A673 (cell line): ENCODE measurements around the gene PPP2R3B.

ENCODE experiments used
- EZH2 ChIP-seq: fragments of 200-600 bp; sonication (generic); IDR thresholded peaks from 2 replicates; pipeline ENCODE4 v1.6.1; 2017; ENCODE audit warnings: borderline replicate concordance, low read depth, mild to moderate bottlenecking, mixed read lengths, antibody characterized with exemption, low read length; ENCODE audit not compliant: poor library complexity, severe bottlenecking
- TF ChIP-seq, protein P1 (sequence below): fragments of 300-800, 200-600 bp; sonication (generic); conservative IDR thresholded peaks from 2 replicates; pipeline ENCODE4 v1.5.1; 2017; ENCODE audit warnings: low read depth, mild to moderate bottlenecking, antibody characterized with exemption, low read length, moderate library complexity, mixed read lengths

DNA sequence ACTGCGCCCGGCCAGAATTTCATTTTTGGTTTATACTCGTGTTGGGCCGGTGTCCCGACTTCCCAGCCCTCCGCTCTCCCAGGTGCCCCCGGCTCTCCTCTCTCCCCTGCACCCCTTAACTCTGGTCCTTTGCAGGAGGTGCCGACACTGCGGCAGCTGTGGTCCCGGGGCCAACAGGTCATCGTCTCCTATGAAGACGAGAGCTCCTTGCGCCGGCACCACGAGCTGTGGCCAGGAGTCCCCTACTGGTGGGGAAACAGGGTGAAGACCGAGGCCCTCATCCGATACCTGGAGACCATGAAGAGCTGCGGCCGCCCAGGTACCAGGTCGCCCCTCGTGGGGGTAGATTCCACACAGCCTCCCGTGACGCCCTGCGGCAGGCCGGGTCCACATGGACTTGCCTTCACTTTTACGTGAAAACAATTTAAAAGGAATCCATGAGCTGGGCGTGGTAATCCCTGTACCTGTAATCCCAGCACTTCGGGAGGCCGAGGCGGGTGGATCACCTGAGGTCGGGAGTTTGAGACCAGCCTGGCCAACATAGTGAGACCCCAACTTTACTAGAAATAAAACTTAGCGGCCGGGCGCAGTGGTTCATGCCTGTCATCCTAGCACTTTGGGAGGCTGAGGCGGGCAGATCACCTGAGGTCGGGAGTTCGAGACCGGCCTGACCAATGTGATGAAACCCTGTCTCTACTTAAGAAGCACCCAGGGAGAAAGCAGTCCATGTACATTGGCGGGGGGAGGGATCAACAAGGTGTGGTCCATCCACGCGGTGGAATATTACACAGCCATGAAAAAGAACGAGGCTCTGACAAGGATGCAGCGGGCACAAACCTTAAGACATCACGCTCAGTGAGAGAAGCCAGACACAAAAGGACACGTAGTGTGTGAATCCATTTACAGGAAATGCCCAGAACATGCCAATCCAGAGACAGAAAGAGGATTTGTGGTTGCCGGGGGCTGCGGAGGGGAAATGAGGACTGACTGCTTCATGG is 93.5 kb downstream of the PPP2R3B start:
- TF ChIP-seq, protein P1, sequence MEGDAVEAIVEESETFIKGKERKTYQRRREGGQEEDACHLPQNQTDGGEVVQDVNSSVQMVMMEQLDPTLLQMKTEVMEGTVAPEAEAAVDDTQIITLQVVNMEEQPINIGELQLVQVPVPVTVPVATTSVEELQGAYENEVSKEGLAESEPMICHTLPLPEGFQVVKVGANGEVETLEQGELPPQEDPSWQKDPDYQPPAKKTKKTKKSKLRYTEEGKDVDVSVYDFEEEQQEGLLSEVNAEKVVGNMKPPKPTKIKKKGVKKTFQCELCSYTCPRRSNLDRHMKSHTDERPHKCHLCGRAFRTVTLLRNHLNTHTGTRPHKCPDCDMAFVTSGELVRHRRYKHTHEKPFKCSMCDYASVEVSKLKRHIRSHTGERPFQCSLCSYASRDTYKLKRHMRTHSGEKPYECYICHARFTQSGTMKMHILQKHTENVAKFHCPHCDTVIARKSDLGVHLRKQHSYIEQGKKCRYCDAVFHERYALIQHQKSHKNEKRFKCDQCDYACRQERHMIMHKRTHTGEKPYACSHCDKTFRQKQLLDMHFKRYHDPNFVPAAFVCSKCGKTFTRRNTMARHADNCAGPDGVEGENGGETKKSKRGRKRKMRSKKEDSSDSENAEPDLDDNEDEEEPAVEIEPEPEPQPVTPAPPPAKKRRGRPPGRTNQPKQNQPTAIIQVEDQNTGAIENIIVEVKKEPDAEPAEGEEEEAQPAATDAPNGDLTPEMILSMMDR: no peak
- TF ChIP-seq EZH2: no peak
